Loucy (cell line): ENCODE measurements around the gene JARID2.
A peak's percentile ranks its signal among the peaks of the same experiment; 100 is the strongest.

Source experiments
- H2AFZ ChIP-seq: fragments of 200-600 bp; sonication (generic); 2 replicates; pipeline ENCODE4 v1.6.0; 2016; ENCODE audit warnings: antibody characterized with exemption, mild to moderate bottlenecking, low read length, moderate library complexity
- H3F3A ChIP-seq: fragments of 200-600 bp; 2 replicates; pipeline ENCODE4 v1.6.0; 2016; ENCODE audit warnings: antibody characterized with exemption, low read depth, mild to moderate bottlenecking
- H3K27me3 ChIP-seq: fragments of 200-600 bp; sonication (generic); 2 replicates; pipeline ENCODE4 v1.6.1; 2014; ENCODE audit warnings: low read length, mild to moderate bottlenecking; ENCODE audit not compliant: insufficient read depth, poor library complexity, severe bottlenecking
- H3K36me3 ChIP-seq: fragments of 200-600 bp; sonication (generic); 2 replicates; pipeline ENCODE4 v1.6.1; 2016; ENCODE audit warnings: low read length; ENCODE audit not compliant: insufficient read depth
- H3K4me1 ChIP-seq: fragments of 200-600 bp; sonication (generic); 2 replicates; pipeline ENCODE4 v1.5.1; 2014; ENCODE audit warnings: low read length, mild to moderate bottlenecking; ENCODE audit not compliant: insufficient read depth, poor library complexity, severe bottlenecking
- H3K4me2 ChIP-seq: fragments of 200-600 bp; sonication (generic); 2 replicates; pipeline ENCODE4 v1.6.0; 2014; ENCODE audit warnings: antibody characterized with exemption, low read length, low read depth, mild to moderate bottlenecking; ENCODE audit not compliant: poor library complexity, severe bottlenecking
- H3K4me3 ChIP-seq: fragments of 200-600 bp; sonication (generic); 2 replicates; pipeline ENCODE4 v1.5.1; 2014; ENCODE audit warnings: low read length, mild to moderate bottlenecking, mixed read lengths; ENCODE audit not compliant: poor library complexity, severe bottlenecking
- H3K79me2 ChIP-seq: fragments of 200-600 bp; sonication (generic); 2 replicates; pipeline ENCODE4 v1.6.1; 2014; ENCODE audit warnings: low read length; ENCODE audit not compliant: insufficient read depth
- H3K9ac ChIP-seq: fragments of 200-600 bp; sonication (generic); 2 replicates; pipeline ENCODE4 v1.6.0; 2014; ENCODE audit warnings: mild to moderate bottlenecking, low read depth, low read length, moderate library complexity; ENCODE audit not compliant: poor library complexity, severe bottlenecking
- H3K9me2 ChIP-seq: fragments of 200-600 bp; sonication (generic); replicated peaks from 2 replicates; pipeline ENCODE4 v1.6.1; 2016; ENCODE audit warnings: low read depth, low read length, mixed read lengths
- H3K9me3 ChIP-seq: fragments of 200-600 bp; sonication (generic); 2 replicates; pipeline ENCODE4 v1.6.1; 2014; ENCODE audit warnings: mild to moderate bottlenecking, antibody characterized with exemption, low read length, low read depth; ENCODE audit not compliant: insufficient read depth
- H4K20me1 ChIP-seq: fragments of 200-600 bp; sonication (generic); 2 replicates; pipeline ENCODE4 v1.6.0; 2014; ENCODE audit warnings: antibody characterized with exemption, low read length, mild to moderate bottlenecking; ENCODE audit not compliant: insufficient read depth, poor library complexity, severe bottlenecking
- EZH2phosphoT487 ChIP-seq: fragments of 200-600 bp; IDR thresholded peaks from 2 replicates; pipeline ENCODE4 v1.6.1; 2018; ENCODE audit warnings: antibody characterized with exemption, mild to moderate bottlenecking, moderate library complexity, borderline replicate concordance
- TF ChIP-seq, protein P1 (sequence below): fragments of 200-600 bp; sonication (generic); conservative IDR thresholded peaks from 2 replicates; pipeline ENCODE4 v1.5.1; 2014; ENCODE audit warnings: mild to moderate bottlenecking, antibody characterized with exemption, low read length

JARID2 gene

GRCh38 chr6:15362274-15363160 is 116.6 kb downstream of the JARID2 start:
- Histone ChIP-seq H3K4me1 (peaks cover 63% of the 10 kb centered on the region), H3F3A (peaks cover 2% of the 10 kb centered on the region; the same call in 1 of the 2 replicates), H2AFZ (no peak overlapping the region), H3K9me2 (no peaks in the 10 kb centered on the region), H3K4me2 (no peak overlapping the region), H3K79me2 (peaks cover 100% of the 10 kb centered on the region), H3K27me3 (no peaks in the 10 kb centered on the region), H3K9me3 (no peaks in the 10 kb centered on the region), H4K20me1 (peaks cover 99% of the 10 kb centered on the region), H3K4me3 (no peak overlapping the region), H3K36me3 (peaks cover 32% of the 10 kb centered on the region), H3K9ac (no peak overlapping the region)
- no peak for TF ChIP-seq EZH2phosphoT487
- TF ChIP-seq, protein P1, sequence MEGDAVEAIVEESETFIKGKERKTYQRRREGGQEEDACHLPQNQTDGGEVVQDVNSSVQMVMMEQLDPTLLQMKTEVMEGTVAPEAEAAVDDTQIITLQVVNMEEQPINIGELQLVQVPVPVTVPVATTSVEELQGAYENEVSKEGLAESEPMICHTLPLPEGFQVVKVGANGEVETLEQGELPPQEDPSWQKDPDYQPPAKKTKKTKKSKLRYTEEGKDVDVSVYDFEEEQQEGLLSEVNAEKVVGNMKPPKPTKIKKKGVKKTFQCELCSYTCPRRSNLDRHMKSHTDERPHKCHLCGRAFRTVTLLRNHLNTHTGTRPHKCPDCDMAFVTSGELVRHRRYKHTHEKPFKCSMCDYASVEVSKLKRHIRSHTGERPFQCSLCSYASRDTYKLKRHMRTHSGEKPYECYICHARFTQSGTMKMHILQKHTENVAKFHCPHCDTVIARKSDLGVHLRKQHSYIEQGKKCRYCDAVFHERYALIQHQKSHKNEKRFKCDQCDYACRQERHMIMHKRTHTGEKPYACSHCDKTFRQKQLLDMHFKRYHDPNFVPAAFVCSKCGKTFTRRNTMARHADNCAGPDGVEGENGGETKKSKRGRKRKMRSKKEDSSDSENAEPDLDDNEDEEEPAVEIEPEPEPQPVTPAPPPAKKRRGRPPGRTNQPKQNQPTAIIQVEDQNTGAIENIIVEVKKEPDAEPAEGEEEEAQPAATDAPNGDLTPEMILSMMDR, result no peak

DNA sequence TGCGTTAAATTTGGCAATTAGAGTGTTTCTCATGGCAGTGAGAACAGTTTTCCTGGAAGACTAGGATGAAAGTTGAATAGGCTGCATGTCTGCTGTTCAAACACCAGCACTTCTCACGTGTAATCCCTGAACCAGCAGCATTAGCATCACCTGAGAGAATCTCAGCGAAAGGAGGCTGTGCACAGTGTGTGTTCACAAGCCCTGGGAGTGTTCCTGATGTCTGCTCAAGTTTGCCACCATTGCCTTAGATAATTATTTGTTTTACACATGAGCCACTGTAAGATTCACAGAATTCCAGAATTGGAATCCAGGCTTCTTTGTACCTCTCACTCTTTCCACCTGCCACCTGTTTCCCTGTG is 117.3 kb downstream of the JARID2 start:
- Histone ChIP-seq H3K9ac (no peak overlapping the region), H2AFZ (no peak overlapping the region), H3K4me1 (peaks cover 64% of the 10 kb centered on the region), H3K4me2 (no peak overlapping the region), H3K4me3 (no peak overlapping the region), H3K27me3 (no peaks in the 10 kb centered on the region), H4K20me1 (peaks cover 99% of the 10 kb centered on the region), H3K9me3 (no peaks in the 10 kb centered on the region), H3K9me2 (no peaks in the 10 kb centered on the region), H3K79me2 (peaks cover 100% of the 10 kb centered on the region), H3F3A (peaks cover 2% of the 10 kb centered on the region; the same call in 1 of the 2 replicates), H3K36me3 (peaks cover 35% of the 10 kb centered on the region)
- TF ChIP-seq, protein P1, result no peak
- TF ChIP-seq EZH2phosphoT487, result no peak

DNA sequence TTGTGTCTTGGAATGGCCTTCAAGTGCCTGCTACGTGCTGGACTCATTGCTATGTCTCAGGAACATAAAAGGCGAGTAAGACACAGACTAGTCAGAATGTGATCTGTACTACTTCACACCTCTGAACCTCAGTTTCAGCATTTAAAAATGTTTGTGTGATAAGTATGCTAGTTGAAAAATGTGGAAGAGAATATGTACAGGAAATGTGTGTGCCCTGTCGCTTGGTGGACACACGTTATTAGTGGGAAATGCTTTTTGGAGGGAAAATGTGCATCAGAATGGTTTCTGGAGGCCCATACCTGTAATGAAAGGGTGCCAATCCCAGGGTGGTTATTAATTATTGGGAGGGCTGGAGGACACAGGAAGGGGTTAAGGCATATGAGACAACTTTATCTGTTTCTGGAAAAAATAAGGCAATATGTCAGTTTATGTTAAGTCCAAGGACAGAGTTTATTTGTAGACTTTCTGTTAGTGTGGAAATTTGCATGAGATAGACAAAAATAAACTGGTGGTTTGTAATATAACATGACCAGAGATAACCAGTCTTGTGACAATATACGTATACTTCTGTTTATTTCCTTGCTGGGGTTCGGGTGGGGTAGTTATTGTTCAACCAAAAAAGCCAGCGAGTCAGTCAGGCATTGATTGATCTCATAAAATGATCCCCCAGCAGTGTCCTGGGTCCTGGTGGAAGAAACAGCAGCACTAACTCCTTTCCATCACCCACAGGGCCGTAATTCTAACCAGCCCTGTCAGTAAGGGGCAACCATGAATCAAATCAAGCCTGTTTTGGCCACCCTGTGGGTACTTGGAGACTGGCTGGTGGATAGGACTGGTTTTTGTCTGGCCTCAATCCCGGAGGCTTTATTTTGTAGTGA is 117.9 kb downstream of the JARID2 start:
- Histone ChIP-seq H3K79me2 (peaks cover 100% of the 10 kb centered on the region), H2AFZ (no peak overlapping the region), H3K9me2 (no peaks in the 10 kb centered on the region), H3K27me3 (no peaks in the 10 kb centered on the region), H3K9ac (no peak overlapping the region), H3K4me1 (peaks cover 62% of the 10 kb centered on the region), H3F3A (no peaks in the 10 kb centered on the region), H3K9me3 (no peaks in the 10 kb centered on the region), H4K20me1 (peaks cover 99% of the 10 kb centered on the region), H3K4me3 (no peak overlapping the region), H3K36me3 (peaks cover 41% of the 10 kb centered on the region), H3K4me2 (peak overlapping the region; percentile 33)
- TF ChIP-seq, protein P1, result no peak
- no peak for TF ChIP-seq EZH2phosphoT487
